Myocyte (in vitro differentiated cells): ENCODE measurements around the gene MUL1. TPM values are rescaled to one million over a fixed set of nuclear protein-coding genes. Genes with fewer than 3 reads are reported as not detected.

Experiments used
- DNase-seq: peaks from one replicate; pipeline ENCODE4 v3.0.0-alpha.2; 2012; ENCODE audit warnings: low read depth
- total RNA-seq: library from RNA; depleted of rRNA; stranded (reverse); fragments of >200 nt; gene quantifications from 2 replicates; pipeline ENCODE4 v1.2.3, GENCODE V29; 2014

Gene MUL1
- total RNA-seq, 1 donor from 2014 or later: 42.4 TPM

DNA sequence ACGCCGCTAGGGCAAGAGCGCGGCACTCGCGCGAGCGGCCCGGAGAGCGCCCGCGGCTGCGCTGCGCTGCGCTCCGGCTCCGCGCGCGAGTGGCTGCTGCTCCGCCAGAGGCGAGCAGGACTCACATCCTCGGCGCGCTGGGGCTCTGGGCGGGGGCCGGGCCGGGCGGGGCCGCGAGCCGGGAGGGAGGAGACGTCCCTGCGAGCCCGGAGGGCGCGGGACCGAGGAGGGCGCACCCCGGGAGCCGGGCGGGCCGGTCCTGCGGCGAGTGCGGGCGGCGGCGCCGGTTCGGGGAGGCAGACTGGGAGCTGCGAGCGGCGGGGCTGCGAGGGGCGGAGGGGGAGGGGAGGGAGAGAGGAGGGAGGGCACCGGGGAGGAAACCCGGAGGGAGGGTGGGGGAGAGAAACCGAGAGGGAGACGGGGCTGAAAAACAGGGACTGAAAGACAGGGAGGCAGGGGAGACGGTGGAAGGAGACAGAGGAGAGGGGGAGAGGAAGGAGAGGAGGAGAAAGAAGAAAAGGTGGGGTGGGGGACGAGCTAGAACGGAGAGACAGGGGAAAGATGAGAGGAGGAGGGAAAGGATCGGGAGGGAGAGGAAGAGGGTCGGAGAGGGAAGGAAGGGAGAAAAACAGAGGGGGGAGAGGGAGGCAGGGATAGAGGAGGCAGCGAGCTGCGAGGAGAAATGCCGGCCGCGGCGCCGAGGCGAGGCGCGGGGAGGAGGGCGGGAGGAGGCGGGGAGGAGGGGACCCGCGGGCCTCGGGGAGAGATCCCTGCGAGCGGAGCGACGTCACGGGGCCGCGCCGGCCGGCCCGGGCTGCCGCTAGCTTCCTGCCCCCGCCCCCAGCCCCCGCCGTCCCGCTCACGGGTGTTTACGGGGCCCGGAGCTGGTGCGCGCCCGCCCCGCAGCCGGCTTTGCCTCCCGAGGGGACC is 22.2 kb downstream of the MUL1 start, which contains the start of gene CAMK2N1:
CAMK2N1 (minus strand) TSS at position 684 of the 930 bp plus-strand sequence. CDS start 831 bp downstream, outside the sequence.
- peak; percentile 66 for DNase-seq

DNA sequence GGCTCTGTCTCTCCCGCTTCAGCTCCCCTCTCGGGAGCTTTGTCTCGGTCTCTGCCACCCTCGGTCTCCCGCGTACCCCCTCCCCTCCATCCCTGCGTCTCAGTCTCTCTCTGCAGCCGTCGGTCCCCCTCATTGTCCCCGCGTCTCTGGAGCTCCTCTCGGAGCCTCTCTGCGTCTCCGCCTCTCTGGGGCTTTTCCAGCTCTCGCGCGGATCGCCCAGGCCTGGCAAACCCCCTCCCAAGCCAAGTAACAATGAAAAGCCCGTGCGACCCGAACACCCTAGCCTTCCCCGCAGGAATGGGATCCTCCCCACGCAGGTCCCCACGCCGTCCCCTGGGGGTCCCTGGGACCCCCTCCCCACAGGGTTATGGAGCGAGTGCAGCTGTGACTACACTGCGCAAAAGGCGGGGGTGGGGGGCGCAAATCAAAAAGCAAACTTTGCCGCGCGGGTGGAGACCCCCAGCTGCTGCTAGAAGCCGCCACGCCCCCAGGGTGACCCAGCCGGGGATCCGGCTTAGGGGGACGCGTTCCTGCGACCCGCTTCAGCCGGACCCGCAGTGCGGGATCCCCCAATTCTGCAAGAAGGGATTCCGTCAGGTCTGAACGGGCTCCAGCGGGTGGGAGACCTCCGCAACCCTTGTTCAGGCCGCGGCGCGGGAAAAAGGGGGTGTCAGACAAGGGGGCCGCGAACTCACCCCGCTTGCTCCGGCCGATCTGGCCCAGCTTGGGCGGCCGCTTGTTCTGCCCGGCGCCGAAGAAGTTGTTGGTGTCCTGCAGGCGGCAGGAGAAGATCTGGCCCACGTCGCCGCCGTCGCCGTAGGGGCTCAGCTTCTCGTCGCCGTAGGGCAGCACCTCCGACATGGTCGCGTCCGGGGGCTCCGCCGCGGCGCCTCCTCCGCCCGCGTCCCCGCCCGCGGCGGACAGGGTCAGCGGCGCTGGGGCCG is 23.2 kb downstream of the MUL1 start:
- DNase-seq: peak; percentile 54

DNA sequence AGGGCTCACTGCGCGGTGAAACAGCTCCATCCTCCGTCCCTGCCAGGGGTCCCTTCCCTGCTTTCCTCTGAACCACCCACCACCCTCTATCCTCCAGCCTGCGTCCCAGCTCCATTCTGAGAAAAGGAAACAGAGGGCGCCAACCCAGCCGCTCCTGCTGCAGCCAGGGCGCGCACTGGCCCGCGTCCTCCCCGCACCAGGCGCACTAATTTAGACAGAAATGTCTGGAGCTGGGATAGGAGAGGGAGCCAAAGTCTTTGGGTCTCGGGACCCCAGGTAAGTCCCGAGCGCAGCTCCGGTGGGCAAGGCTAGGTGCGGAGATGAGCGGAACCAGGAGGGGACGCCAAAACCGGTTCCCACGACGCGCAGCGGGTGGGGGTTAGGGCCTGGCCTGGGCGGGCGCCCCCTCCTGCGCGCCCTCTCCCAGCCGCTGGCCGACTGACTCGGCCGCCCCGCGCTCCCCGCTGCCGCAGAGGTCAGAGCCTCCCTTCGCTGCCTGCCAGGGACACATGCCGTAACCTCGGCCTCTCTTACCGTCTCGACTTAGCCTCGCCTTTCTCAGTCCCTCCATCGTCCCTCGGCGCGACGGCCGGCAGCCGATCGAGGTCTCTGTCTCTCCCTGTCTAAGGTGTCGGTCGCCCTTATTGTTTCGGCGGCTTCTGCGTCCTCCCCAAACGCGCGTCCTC is 24.0 kb downstream of the MUL1 start:
- peak; percentile 58 for DNase-seq

DNA sequence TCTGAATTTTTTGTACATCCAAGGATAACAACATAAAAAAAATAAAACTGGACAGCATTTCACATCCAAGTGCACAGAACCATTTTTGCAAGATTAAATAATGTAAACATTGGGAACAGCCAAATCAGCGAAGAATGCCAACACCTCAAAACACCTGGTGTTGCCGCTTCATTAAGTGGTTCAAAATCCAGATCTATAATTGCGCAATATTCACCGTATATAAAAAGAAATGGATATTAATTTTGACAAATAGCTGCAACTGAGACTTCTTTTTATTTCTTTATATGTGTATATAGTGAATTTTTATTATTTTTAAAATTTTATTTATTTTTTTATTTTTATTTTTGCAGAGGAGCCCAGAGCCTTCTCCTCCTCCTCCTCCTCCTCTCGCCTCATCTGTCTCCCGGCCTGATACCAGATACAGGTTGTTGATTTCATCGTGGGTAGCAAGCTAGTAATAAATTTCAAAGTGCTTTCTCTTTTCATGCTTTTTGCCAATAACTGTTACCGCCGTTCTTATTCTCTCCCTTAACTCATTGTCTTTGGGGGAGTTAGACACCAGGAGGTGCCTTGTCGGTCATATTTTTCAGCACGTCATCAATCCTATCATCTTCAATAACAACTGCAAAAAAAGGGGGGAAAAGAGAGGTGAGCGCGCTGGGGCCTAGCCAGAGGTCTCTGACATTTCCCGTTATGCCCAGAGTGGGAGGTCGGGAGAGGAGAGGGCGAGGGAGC is 24.7 kb downstream of the MUL1 start:
- DNase-seq: no peak

DNA sequence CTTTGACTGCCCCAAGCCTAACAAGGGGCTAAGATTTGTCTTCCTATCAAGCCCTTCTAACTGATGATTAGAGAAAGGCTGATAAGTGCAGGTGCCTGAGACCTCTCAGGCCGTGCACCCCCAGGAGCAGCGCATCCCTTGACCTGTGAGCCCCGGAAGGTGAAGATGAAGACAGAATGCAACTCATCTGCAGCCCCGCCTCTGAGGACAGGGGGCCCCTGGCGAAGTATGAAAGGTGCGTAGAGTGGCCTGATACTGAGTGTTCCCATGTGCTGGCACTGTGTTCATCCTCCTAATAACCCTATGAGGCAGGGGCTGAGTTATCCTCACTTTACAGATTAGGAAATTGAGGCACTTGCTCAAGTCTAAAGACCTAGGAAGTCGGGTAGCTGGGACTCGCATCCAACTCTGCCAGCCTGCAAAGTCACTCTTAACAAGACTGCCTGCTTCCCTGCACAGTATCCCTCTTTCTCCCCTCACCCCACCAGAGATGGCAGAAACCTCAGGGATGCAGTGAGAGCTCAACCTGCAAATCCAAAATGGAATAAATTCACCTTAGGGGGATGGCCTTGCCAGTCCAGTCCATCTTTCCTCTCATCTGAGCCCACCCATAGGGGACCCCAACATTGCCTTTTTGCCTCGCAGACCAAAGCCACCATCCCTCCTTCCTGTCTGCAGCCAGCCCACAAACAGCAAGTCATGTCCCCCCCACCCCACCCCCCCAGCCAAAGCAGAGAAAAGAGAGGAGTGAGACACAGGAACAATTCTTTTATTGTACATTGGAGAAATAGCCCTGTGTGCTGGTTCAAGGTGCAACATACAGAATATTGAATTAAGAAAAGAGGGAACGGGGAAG is 26.1 kb downstream of the MUL1 start:
- no peak for DNase-seq

DNA sequence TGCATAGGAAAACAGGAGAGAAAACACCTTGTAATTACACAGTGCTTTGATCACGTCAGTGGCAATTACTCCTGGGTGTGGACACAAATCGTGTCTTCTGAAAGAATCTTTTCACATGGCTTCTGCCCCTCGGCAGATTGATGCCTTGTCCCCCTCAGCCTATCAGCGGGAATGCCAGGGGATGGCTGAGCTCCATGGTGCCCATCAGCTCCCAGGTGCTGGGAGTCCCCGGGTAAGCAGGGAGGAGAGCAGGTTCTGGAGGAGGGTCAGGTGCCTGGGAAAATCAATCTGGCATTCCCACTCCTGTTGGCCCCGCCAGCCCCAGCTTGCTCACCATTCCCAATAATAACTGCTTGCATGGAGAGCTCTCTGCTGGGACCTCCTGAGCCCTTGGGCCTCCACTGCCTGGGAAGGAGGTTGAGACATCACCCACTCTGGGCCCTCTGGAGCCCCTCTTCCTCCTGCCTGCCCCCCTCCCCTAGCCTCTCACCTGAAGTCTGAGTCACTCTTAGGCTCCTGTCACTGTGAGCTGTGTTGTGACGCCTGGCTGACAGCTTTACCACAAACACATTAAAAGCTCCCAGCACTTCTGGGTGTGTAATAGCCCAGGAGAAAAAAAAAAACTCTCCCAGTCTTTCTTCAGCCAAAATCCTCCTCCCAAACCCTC is 26.9 kb downstream of the MUL1 start:
- no peak for DNase-seq

DNA sequence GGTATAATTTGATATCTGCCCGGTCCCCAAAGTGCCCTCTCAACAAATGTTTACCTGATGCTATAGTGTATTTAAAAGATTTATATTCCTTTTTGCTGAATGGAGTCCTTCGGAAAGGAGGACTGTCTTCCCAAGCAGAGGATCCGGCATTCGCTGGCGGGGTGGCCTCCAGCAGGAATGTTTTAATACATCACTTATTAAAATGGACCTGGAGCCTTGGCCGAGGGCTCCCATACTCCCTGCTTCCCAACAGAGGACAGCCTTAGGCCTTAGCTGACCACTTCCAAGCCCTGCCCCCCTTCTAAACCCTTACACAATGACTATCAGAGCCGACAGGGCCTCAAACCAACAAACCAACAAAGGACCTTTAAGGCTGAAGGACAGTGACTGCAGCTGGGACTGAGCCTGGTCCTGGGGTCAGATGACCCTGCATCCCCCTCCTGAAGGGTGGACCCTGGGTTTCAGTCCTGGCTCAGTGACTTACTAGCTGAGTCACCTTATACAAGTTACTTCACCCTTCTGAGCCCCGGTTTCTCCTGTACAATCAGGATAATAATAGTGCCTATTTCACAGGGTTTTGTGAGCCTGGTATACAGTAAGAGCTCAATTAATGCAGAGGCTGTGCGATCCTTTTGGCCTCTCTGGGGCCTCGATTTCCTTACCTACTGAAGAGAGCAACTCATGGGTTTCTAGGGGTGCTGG is 27.6 kb downstream of the MUL1 start:
- no peak for DNase-seq

DNA sequence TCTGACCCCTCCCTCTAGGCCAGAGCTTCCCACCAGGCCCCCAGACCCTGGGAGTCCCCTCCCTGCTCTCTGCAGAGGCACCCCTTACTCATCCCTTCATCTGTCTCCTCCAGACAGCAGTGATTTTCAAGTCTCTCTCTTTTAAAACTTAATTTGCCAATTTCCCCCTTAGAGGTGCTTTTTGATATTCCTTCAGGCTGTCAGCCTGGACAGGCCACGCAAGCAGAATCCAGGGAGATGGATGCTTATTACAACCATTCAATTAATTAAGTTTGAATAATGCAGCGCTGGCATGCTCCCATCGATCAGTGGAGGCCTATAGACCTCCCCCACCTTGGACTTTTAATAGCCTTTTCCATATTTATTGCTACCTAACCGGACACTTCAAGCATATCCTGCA is 28.1 kb downstream of the MUL1 start:
- no peak for DNase-seq

DNA sequence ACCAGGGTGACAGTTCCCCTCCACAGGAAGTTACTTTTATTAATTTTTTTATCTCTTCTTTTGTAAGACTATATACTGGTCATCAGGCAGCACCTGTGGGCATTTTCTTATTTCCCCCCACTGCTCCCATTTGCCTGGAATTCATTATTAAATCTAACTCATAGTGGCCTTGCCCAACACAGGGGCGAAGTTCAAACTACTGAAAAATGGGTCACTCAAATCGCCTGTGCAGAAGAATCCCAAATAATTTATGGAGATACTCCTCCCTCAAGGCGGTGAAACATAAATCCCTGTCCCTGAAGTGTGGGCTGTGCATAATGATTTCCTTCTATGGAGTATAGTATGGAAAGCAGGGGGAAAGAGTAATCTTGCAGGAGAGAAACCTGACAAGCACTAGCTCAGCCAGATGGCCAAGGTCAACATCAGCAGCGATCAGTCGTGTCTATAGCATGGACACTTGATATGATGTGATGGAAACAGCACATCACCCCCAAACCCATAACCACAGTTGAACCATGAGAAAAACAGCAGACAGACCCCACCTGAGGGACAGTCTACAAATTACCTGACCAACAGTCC is 29.8 kb downstream of the MUL1 start:
- no peak for DNase-seq

DNA sequence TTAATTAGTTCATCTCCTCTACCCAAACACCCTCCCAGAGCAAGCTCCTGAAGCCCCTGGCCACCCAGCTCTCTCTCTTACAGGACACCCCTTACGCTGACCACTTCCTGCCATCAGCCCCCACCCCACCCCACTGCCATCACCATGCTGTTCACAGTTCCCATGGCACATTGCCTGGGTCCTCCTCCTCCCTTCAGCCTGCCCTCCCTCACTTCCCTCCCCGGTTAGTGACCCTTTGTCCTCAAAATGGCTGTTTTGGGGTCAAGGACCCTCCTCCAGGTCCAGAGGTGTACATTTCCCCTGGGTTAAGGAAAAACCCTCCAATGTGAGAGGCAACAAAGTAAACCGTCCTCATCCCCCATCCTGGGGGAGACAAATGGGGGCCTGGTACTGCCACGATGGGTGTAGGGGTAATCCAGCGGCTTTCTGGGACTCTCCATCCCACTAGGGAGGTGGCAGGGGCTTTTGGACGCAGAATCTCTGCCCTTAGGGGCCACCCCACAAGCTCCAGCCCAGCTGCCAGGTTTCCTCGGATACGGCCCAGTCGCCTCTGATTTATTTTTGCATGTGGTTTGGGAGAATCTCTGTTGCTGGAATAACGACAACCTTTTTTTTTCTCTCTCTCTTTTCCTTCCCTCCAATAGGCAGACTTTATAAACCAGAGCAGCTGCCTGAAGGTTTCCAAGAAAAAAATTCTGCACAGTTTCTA is 30.4 kb downstream of the MUL1 start:
- DNase-seq: peak; percentile 87

DNA sequence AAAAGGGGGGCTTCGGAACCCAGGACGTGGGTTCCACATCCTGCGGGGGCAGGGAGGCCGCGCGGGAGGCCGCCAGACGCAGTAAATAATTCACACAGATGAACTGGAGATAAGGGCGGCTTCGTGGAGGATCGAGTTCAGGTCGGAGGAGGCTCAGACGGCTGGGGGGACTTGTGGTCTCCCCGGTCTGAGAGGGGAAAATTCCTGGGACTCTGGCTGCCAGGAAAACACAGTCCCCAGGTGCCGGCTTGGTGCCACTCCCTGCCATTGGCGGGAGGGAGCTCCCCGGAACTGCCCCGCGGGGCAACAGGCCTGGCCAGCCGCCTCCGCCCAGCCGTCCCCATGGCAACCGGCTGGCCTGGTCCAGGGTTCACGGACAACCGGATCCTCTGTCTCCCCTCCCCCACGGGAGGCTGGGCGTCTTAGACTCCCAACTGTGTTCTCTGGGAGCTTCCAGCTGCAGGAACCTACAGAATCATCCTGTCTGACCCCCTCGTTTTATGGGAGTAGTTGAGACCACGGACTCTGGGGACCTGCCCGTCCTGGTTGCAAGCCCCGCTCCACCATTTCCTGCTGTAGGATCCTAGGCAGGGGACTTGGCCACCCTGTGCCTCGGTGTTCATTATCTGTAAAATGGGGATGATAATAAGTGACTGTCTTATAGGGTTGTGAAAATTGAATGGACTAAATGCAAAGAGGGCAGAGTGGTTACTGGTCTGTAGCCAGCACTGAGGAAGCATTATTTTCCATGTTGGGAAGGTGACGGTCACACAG is 31.5 kb downstream of the MUL1 start:
- no peak for DNase-seq

DNA sequence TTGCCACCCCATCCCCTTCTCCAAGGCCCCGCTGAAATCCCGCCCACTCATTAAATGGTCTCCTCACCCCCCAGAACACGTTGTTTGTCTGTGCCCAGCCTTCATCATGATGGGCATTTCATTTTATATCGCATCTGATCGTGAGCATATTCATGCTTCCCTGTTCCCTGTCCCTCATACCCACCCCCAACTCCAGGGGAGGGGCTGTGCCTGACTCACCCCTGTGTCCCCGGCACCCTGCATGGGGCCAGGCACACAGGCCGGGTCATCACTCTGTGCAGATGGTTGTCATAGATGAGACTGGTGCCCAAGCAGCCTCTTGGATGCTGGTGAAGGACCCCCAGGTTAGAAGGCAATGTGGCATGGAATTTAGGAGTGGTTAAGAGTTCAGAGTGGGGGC is 33.0 kb downstream of the MUL1 start:
- no peak for DNase-seq

DNA sequence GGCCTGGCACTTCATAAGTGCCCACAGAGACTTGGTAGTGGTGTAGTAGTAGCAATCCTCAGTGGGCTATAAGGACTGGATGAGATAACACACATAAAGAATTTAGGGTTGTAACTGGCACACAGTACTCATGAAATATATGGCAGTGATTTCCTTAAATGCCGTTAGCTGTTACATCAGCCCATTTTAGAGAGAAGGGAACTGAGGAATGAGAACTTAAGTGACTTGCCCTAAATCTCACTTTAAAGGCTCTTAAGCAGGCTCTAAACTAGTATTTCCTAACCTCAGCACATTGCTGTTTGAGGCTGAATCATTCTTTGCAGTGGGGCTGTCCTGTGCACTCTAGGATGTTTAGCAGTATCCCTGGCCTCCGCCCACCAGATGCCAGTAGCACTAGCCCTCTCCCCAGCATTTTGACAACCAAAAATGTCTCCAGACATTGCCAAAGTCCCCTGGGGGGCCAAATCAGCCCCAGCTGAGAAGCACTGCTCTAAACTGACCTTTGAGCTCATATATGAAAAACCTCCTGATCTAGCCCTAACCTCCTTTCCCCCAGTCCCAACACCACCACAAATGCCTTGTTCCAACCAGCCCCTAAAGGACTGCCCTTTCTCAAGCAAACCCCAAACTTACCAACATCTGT is 33.5 kb downstream of the MUL1 start:
- DNase-seq: no peak

DNA sequence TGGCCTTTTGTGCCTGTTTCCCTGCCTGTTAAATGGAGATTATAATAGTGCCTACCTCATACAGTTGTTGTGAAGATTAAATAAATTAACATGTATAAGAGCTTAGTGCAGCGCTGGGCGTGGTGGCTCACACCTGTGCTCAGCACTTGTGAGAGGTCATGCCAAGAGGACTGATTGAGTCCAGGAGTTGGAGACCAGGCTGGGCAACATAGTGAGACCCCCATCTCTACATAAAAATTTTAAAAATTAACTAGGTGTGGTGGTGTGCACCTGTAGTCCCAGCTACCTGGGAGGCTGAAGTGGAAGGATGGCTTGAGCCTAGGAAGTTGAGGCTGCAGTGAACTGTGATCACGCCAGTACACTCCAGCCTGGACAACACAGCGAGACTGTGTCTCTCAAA is 34.1 kb downstream of the MUL1 start:
- no peak for DNase-seq

DNA sequence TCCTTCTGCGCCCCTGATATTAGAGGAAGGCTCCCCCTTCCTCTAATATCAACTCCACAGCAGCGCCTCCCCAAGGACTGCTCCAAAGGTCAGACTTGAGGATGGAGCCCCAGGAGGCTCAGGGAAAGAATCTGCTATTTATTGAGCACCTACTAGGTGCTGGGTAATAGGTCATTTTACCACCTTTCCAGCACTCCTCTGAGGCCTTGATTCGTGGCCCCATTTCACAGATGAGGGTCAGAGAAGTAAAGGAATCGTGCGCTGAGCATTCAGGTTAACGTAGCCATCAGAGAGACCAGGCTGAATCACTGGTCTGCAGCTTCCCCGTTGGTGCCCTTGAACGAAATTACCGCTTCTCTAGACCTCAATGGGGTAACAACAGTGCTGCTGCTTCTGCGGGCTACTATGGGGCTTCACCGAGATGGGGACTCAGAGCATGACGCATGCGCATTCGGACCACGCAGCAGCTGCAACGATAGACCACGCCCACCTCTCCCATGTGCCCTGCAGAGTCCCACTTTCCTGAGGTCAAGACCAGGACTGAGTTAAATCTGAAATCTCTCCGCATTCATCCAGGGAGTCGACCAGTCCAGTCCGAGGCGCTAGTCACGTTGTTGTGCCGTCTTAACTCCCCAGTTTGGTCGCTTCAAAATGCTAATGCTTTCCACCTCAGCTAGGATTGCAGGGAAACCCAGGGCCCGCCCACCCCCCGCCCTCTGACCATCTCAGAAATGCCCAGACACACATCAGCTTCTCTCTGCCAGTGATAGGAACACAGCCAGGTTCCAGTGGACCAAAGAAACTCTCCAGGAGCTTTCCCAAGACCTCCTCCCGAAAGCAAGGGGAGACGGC is 34.9 kb downstream of the MUL1 start:
- DNase-seq: peak; percentile 71
